Measurements from ENCODE around the gene HABP4.

DNA sequence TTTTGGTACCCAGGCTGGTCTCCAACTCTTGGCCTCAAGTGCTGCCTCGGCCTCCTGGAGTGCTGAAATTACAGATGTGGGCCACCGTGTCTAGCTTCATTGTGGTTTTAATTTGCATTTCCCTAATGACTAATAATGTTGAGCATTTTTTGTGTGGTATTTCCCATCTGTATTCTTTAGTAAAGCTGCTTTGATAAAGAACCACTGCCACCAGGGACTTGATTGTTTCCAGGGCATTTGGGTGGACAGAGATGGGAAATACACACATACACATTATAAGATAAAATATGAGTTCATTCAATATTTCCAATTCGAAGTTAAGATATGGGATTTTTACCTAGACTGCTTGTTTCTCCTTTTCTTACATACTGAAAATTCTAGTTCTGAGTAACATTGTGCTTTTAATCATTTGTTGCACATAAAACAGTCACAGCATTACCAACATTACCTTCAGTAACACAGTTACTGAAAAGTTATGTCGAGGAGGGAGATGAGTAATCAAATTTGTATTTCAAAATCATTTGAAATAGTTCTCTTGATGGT, 28.9 kb downstream of the HABP4 start:
- TF ChIP-seq CTCF (IDR thresholded peaks at IDR 0.05) = no peak
- TF ChIP-seq POLR2A (IDR thresholded peaks at IDR 0.05) = no peak

Measured in heart left ventricle (tissue), 13 donors.